Measurements from ENCODE around the gene ESR1. TPM values are rescaled to one million over a fixed set of nuclear protein-coding genes. Genes with fewer than 3 reads are reported as not detected.

The ESR1 gene
- total and polyA plus RNA-seq, 9 of the 15 experiments (the other 6 are each of a cell fraction or from before 2014, with no cell fraction given): 0.03 to 0.27 (median 0.08) TPM; not detected in 1

- TF ChIP-seq RREB1 (CRISPR knock-in tag; IDR thresholded peaks at IDR 0.05): no peak
- no peak for TF ChIP-seq ARID3A (IDR thresholded peaks at IDR 0.05; ENCODE audit: borderline replicate concordance, low read depth, low read length)
- no peak for TF ChIP-seq POLR2A (conservative IDR thresholded peaks at IDR 0.05)
- TF ChIP-seq SRSF9 (IDR thresholded peaks at IDR 0.05; ENCODE audit: borderline replicate concordance, low read depth, low read length): no peak
- TF ChIP-seq MECOM (CRISPR knock-in tag; IDR thresholded peaks at IDR 0.05): no peak
- no peak for TF ChIP-seq ZKSCAN8 (CRISPR knock-in tag; IDR thresholded peaks at IDR 0.05)
- TF ChIP-seq SP1 (CRISPR knock-in tag; IDR thresholded peaks at IDR 0.05): no peak
- no peak for TF ChIP-seq ZNF347 (CRISPR knock-in tag; IDR thresholded peaks at IDR 0.05; ENCODE audit: low read depth)
- TF ChIP-seq ZNF143 (CRISPR knock-in tag; IDR thresholded peaks at IDR 0.05): no peak
These were observed 359.4 kb downstream of the ESR1 start (continued) for GRCh38 chr6:152166897-152167296.
